Neural cell (in vitro differentiated cells): Measurements from ENCODE around the gene TAAR1.

Source experiments
- CTCF ChIP-seq: fragments of 450-650 bp; IDR thresholded peaks from 2 replicates; pipeline ENCODE4 v1.5.1; 2014; ENCODE audit warnings: antibody characterized with exemption, mild to moderate bottlenecking, moderate library complexity; ENCODE audit not compliant: poor library complexity, severe bottlenecking
- POLR2AphosphoS5 ChIP-seq: IDR thresholded peaks from 2 replicates; pipeline ENCODE4 v1.6.1; 2012

- no peak for TF ChIP-seq POLR2AphosphoS5
- TF ChIP-seq CTCF = no peak
Measured at GRCh38 chr6:132650429-132650828, 8.6 kb downstream of the TAAR1 start.
